ENCODE measurements around the gene CD7. TPM values are rescaled to one million over a fixed set of nuclear protein-coding genes. Genes with fewer than 3 reads are reported as not detected.

The CD7 gene
- total RNA-seq, 1 donor from 2014 or later = not detected

DNA sequence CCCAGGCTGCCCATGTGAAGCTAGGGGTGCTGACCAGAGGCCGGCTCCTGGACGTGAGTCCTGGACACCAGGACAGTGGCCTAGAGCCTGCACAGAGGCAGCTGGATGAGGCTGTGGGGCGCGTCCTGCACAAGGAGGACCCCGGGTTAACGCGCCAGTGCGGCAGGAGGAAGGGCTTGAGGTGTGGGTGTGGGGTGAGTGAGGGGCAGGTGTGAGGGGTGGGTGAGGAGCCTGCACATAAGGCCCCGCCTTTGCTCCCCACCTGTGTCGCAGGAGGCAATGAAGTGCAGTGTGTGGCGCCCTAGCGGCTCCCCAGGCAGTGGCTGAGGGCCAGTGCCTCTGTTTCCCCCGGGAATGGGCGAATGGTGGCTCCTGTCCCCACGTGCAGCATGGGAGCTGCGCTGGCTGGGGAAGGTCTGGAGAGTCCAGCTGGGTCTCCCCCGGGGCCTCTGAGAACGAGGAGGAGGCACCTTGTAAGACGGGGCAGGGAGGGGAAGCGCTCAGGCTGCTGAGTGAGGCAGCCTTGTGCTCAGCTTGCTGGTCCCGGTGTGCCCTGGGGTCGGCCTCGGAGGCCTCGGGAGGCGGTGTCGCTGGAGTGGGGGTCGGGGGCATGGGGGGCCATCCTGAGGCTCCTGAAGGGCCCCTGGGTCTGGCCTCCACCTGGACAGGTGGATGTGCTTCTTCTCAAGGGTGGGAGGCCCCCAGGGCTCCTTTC is 3.2 kb downstream of the CD7 start:
- Mint-ChIP-seq H3K4me3 (no peak overlapping the region), H3K27ac (ENCODE audit: unreplicated experiment) (no peak overlapping the region), H3K9me3 (no peaks in the 10 kb centered on the region), H3K36me3 (ENCODE audit: low read depth) (no peaks in the 10 kb centered on the region), H3K27me3 (ENCODE audit: low read depth) (peaks cover 9% of the 10 kb centered on the region), H3K4me1 (peaks cover 7% of the 10 kb centered on the region)
- DNase-seq (ENCODE audit: low read depth, low spot score) = no peak
- TF ChIP-seq, protein P1, sequence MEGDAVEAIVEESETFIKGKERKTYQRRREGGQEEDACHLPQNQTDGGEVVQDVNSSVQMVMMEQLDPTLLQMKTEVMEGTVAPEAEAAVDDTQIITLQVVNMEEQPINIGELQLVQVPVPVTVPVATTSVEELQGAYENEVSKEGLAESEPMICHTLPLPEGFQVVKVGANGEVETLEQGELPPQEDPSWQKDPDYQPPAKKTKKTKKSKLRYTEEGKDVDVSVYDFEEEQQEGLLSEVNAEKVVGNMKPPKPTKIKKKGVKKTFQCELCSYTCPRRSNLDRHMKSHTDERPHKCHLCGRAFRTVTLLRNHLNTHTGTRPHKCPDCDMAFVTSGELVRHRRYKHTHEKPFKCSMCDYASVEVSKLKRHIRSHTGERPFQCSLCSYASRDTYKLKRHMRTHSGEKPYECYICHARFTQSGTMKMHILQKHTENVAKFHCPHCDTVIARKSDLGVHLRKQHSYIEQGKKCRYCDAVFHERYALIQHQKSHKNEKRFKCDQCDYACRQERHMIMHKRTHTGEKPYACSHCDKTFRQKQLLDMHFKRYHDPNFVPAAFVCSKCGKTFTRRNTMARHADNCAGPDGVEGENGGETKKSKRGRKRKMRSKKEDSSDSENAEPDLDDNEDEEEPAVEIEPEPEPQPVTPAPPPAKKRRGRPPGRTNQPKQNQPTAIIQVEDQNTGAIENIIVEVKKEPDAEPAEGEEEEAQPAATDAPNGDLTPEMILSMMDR (conservative IDR thresholded peaks at IDR 0.05) = no peak

DNA sequence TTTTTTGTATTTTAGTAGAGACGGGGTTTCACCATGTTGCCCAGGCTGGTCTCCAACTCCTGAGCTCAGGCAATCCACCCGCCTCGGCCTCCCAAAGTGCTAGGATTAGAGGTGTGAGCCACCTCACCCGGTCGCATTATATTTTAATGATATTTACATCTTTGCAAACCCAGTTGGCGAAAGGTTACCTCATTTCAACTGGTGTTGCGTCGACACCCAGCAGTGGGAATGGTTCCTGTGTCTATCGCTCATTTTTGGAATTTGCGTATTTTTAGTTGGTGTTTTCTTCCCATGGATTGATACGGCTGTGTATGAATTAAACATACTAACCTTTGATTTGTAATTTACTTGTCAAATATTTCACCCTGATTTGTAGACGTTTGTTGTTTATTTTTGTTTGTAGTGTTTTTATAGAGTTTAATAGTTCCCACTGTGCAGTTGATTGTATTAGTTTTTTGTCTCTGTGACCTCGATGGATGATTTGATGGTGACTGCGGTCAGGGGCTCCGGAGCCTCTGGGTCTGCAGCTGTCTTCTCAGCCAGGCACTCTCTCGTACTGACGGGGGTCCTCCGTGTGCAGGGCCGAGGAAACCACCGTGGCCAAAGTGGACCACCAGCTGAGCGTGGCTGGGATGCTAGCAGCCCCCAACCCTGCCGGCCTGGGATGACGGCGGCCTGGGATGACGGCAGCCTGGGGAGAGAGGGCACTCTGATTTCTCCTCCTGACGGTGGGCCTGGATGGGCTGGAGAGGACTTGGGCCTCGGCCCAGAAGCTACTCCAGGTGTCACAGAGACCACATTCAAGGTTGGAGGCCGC is 4.0 kb downstream of the CD7 start:
- peaks cover 7% of the 10 kb centered on the region for H3K4me1 Mint-ChIP-seq
- TF ChIP-seq, protein P1 (conservative IDR thresholded peaks at IDR 0.05) = no peak
- no peaks in the 10 kb centered on the region for H3K36me3 Mint-ChIP-seq (ENCODE audit: low read depth)
- no peak overlapping the region for H3K4me3 Mint-ChIP-seq
- DNase-seq (ENCODE audit: low read depth, low spot score) = no peak
- H3K27ac Mint-ChIP-seq (ENCODE audit: unreplicated experiment) = no peak overlapping the region
- H3K9me3 Mint-ChIP-seq = no peaks in the 10 kb centered on the region
- H3K27me3 Mint-ChIP-seq (ENCODE audit: low read depth) = peaks cover 16% of the 10 kb centered on the region

DNA sequence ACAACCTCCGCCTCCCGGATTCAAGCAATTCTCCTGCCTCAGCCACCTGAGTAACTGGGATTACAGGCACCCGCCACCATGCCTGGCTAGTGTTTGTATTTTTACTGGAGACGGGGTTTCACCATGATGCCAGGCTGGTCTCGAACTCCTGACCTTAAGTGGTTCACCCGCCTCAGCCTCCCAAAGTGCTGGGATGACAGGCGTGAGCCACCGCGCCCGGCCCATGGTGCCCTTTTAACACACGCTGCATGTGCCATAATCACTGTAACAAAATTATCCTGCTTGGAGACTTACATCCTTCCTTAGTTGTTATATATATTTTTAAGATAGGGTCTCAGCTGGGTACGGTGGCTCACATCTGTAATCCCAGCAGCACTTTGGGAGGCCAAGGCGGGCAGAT is 5.4 kb downstream of the CD7 start:
- TF ChIP-seq, protein P1 (conservative IDR thresholded peaks at IDR 0.05) = no peak
- no peaks in the 10 kb centered on the region for H3K36me3 Mint-ChIP-seq (ENCODE audit: low read depth)
- no peak overlapping the region for H3K4me3 Mint-ChIP-seq
- no peaks in the 10 kb centered on the region for H3K9me3 Mint-ChIP-seq
- peaks cover 7% of the 10 kb centered on the region for H3K4me1 Mint-ChIP-seq
- H3K27me3 Mint-ChIP-seq (ENCODE audit: low read depth) = peaks cover 21% of the 10 kb centered on the region
- H3K27ac Mint-ChIP-seq (ENCODE audit: unreplicated experiment) = no peak overlapping the region
- no peak for DNase-seq (ENCODE audit: low read depth, low spot score)

DNA sequence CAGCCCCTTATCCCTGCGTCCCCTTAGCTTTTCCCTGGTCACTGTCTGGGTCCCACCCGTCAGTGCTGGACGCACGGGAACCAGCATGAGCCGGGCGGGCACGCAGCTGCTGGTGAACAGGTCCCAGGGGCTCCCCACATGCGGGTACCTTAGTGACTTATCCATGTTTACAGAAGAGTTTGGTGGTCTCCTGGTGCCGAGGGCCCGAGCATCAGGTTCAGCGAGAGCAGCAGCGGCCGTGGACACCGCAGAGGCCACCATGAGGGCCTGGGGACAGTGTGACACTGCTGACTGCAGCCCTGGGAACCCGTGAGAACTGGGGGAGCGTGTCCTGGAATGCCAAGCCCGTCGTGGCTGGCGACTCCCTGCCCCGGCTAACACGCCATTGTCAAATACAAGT is 6.5 kb downstream of the CD7 start:
- peaks cover 4% of the 10 kb centered on the region for H3K4me1 Mint-ChIP-seq
- no peak for DNase-seq (ENCODE audit: low read depth, low spot score)
- H3K36me3 Mint-ChIP-seq (ENCODE audit: low read depth) = no peaks in the 10 kb centered on the region
- no peak overlapping the region for H3K4me3 Mint-ChIP-seq
- H3K27ac Mint-ChIP-seq (ENCODE audit: unreplicated experiment) = no peak overlapping the region
- TF ChIP-seq, protein P1 (conservative IDR thresholded peaks at IDR 0.05) = no peak
- peaks cover 24% of the 10 kb centered on the region for H3K27me3 Mint-ChIP-seq (ENCODE audit: low read depth)
- no peaks in the 10 kb centered on the region for H3K9me3 Mint-ChIP-seq

DNA sequence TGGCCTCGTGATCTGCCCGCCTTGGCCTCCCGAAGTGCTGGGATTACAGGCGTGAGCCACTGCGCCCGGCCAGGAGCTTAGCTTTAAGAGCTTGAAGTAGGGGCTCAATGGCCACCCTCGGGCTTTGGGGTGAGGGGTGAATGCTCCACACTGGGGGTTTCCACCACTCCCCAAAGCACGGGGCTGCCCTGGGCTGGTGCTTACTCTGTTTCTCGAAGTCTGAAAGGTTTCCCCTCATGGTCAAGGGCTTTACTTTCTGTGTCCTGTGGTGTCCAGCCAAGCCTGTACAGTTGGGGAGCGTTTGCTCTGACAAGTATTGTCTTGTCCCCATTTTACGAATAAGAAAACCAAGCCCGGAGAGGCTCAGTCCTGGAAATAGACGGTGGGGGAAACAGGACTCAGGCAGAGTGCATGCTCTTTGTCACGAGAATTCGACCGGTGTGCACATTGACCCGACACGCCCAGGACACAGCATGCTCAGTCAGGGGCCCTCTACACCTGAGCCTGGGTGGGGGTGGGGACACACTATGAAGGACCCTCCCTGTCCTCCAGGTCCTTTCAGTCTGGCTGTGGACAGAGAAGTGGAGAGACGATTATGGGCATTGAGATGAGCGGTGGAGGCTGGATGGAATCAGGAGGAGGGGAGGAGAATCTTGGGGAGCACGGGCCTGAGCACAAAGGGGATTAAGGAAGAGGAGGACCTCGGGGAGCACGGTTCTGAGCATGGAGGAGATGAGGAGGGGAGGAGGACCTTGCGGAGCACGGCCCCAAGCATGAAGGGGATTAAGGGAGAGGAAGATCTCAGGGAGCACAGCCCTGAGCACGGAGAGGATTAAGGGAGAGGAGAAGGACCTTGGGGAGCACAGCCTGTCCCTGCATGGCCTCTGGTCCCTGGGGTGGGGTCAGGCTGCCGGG is 7.5 kb downstream of the CD7 start:
- TF ChIP-seq, protein P1 (conservative IDR thresholded peaks at IDR 0.05) = no peak
- no peak overlapping the region for H3K4me3 Mint-ChIP-seq
- H3K36me3 Mint-ChIP-seq (ENCODE audit: low read depth) = no peaks in the 10 kb centered on the region
- no peaks in the 10 kb centered on the region for H3K4me1 Mint-ChIP-seq
- H3K27ac Mint-ChIP-seq (ENCODE audit: unreplicated experiment) = no peak overlapping the region
- H3K9me3 Mint-ChIP-seq = no peaks in the 10 kb centered on the region
- peaks cover 24% of the 10 kb centered on the region for H3K27me3 Mint-ChIP-seq (ENCODE audit: low read depth)
- DNase-seq (ENCODE audit: low read depth, low spot score) = no peak

All from neural crest cell (in vitro differentiated cells).